Psoas muscle (tissue), 8 donors: ENCODE results near the gene IRS1. TPM values are rescaled to one million over a fixed set of nuclear protein-coding genes. Genes with fewer than 3 reads are reported as not detected.

Experiments used
- ATAC-seq, 4 donors: fragments of 200-7000 bp; cut with Tn5 transposase; one replicate each; pipeline ENCODE4 v1.9.1; 2020; ENCODE audit warnings: moderate library complexity in 3 of 4, mild to moderate bottlenecking in 2 of 4
- DNase-seq, 2 donors: peaks; one replicate each; pipeline ENCODE4 v3.0.0-alpha.2; 2020
- H3K27ac ChIP-seq: fragments of 200-600 bp; one replicate; pipeline ENCODE4 v1.8.0; 2022
- H3K27me3 ChIP-seq, 3 donors: fragments of 200-600 bp in 1 of 3; one replicate each; pipeline versions ENCODE4 v1.6.1 to v1.8.0; 2013 to 2022; ENCODE audit warnings: low read length in 2 of 3, mild to moderate bottlenecking in 2 of 3, moderate library complexity in 1 of 3; ENCODE audit not compliant: insufficient read depth in 3 of 3
- H3K36me3 ChIP-seq, 2 donors: fragments of 200-600 bp in 1 of 2; one replicate each; pipeline versions ENCODE4 v1.6.1 to v1.8.0; 2013 to 2022; ENCODE audit warnings: low read depth in 1 of 2, mild to moderate bottlenecking in 1 of 2, moderate library complexity in 1 of 2; ENCODE audit not compliant: insufficient read depth in 1 of 2
- H3K4me1 ChIP-seq: fragments of 200-600 bp; one replicate; pipeline ENCODE4 v1.8.0; 2022
- H3K4me3 ChIP-seq: fragments of 200-600 bp; one replicate; pipeline ENCODE4 v1.8.0; 2022; ENCODE audit warnings: mild to moderate bottlenecking
- H3K9me3 ChIP-seq: fragments of 200-600 bp; one replicate; pipeline ENCODE4 v1.8.0; 2022
- CTCF ChIP-seq: fragments of 200-600 bp; IDR thresholded peaks from one replicate; pipeline ENCODE4 v1.8.0; 2022; ENCODE audit warnings: antibody characterized with exemption
- WGBS, 3 donors: extraction: QIAGEN DNeasy Blood & Tissue Kit; methylation state at CpG; one replicate each; pipeline versions ENCODE4 v1.1.6 to v1.1.7; 2013; 5-methylcytosine and 5-hydroxymethylcytosine counted together
- intact Hi-C, 2 donors: fragments of 100-400 bp; cut with DNase I; formaldehyde crosslinking; loops; one replicate each; pipeline versions ENCODE4 v1.11.0 to v1.14.2; 2022
- polyA plus RNA-seq, 3 donors: library from polyadenylated mRNA; stranded (reverse); fragments of 200-250 nt; gene quantifications; one replicate each; pipeline ENCODE4 v1.2.3, GENCODE V29; 2013
- total RNA-seq, 4 donors: library from RNA; stranded (reverse); fragmentation: NEBNext Ultra II Directional in 2 of 4; extraction: Animal tissue kit (Norgen Biotek cat#: 25700) in 2 of 4; gene quantifications; one replicate each; pipeline versions ENCODE4 v1.2.1 to v1.2.4, GENCODE V29; 2021 to 2023
- donor health status: healthy with polysubstance abuse.
- donor health status: DM: no; HTN: no; CAD: no; lungs with moderate emphysema.
- donor health status: Bipolar disorder and iron deficiency.
- donor health status: healthy.
- donor health status: DM: yes; HTN: yes; CAD: no.
- donor health status: DM: no; HTN: no; CAD: no.
- donor health status: DM: no; HTN: no; CAD: no.
- donor health status: DM: yes; HTN: yes; CAD: no.

The IRS1 gene
- total and polyA plus RNA-seq, 7 donors: 2.5 to 21.0 (median 11.9) TPM

GRCh38 chr2:226754821-226755604, 44.6 kb downstream of the IRS1 start:
- ATAC-seq: no peak
- H3K9me3 ChIP-seq: no peaks in the 10 kb centered on the region
- peak overlapping the region; percentile 54 for H3K4me3 ChIP-seq
- no peaks in the 10 kb centered on the region for H3K36me3 ChIP-seq
- intact Hi-C loops: loop anchor here in 1 of 2 donors (5.0 kb wide), 1 partner anchor 37 kb away; no protein-coding TSS in a partner anchor
- H3K27ac ChIP-seq: peak overlapping the region; percentile 91
- TF ChIP-seq CTCF: no peak
- H3K4me1 ChIP-seq: peaks cover 48% of the 10 kb centered on the region
- H3K27me3 ChIP-seq: no peaks in the 10 kb centered on the region
- DNase-seq: no peak
- 29 to 36% (median 33%) methylated on average over 8 of the region's 8 CpGs for WGBS, 3 donors

- peak overlapping the region; percentile 91 for H3K27ac ChIP-seq
- intact Hi-C loops: loop anchor here in 1 of 2 donors (5.0 kb wide), 1 partner anchor 39 kb away; no protein-coding TSS in a partner anchor
- no peaks in the 10 kb centered on the region for H3K9me3 ChIP-seq
- no peaks in the 10 kb centered on the region for H3K27me3 ChIP-seq
- H3K4me3 ChIP-seq: no peak overlapping the region
- no peaks in the 10 kb centered on the region for H3K36me3 ChIP-seq
- 76 to 93% (median 82%) methylated on average over 4 of the region's 4 CpGs for WGBS, 3 donors
- H3K4me1 ChIP-seq: peaks cover 27% of the 10 kb centered on the region
- TF ChIP-seq CTCF: no peak
- DNase-seq (no peak), ATAC-seq (no peak)
Observed at GRCh38 chr2:226752887-226753286, 46.7 kb downstream of the IRS1 start.

GRCh38 chr2:226747288-226747687, 52.3 kb downstream of the IRS1 start:
- no peak overlapping the region for H3K4me3 ChIP-seq
- peaks cover 27% of the 10 kb centered on the region for H3K4me1 ChIP-seq
- peak overlapping the region; percentile 23 for H3K27ac ChIP-seq
- H3K9me3 ChIP-seq: peaks cover 5% of the 10 kb centered on the region
- H3K27me3 ChIP-seq: no peaks in the 10 kb centered on the region
- TF ChIP-seq CTCF: no peak
- H3K36me3 ChIP-seq: no peaks in the 10 kb centered on the region
- 86 to 98% (median 94%) methylated on average over 3 of the region's 3 CpGs for WGBS, 3 donors
- DNase-seq (no peak), ATAC-seq (no peak)
- intact Hi-C loops: no loop called here

GRCh38 chr2:226746196-226746800, 53.3 kb downstream of the IRS1 start:
- Histone ChIP-seq H3K9me3 (peaks cover 5% of the 10 kb centered on the region), H3K27me3 (no peaks in the 10 kb centered on the region), H3K36me3 (no peaks in the 10 kb centered on the region), H3K4me3 (no peak overlapping the region), H3K27ac (peak overlapping the region; percentile 91), H3K4me1 (peaks cover 28% of the 10 kb centered on the region)
- TF ChIP-seq CTCF: no peak
- ATAC-seq (no peak), DNase-seq (no peak)
- WGBS, 3 donors: 72 to 80% (median 74%) methylated on average over 1 of the region's 1 CpG
- intact Hi-C loops: no loop called here
